ENCODE measurements around the gene DNAJC5.
"Not testable (repeated sequence)": the region's sequence is repeated elsewhere in the genome, so short reads cannot be mapped to it uniquely, and the experiment has no call there.

The DNAJC5 gene

GRCh38 chr20:63953764-63954429, 59.0 kb downstream of the DNAJC5 start:
- FAIRE-seq (no peak), DNase-seq (ENCODE audit: low spot score) (no peak)

- FAIRE-seq (no peak), DNase-seq (ENCODE audit: low spot score) (peak; percentile 12)
Measured at GRCh38 chr20:63955281-63955826, 60.4 kb downstream of the DNAJC5 start.

DNA sequence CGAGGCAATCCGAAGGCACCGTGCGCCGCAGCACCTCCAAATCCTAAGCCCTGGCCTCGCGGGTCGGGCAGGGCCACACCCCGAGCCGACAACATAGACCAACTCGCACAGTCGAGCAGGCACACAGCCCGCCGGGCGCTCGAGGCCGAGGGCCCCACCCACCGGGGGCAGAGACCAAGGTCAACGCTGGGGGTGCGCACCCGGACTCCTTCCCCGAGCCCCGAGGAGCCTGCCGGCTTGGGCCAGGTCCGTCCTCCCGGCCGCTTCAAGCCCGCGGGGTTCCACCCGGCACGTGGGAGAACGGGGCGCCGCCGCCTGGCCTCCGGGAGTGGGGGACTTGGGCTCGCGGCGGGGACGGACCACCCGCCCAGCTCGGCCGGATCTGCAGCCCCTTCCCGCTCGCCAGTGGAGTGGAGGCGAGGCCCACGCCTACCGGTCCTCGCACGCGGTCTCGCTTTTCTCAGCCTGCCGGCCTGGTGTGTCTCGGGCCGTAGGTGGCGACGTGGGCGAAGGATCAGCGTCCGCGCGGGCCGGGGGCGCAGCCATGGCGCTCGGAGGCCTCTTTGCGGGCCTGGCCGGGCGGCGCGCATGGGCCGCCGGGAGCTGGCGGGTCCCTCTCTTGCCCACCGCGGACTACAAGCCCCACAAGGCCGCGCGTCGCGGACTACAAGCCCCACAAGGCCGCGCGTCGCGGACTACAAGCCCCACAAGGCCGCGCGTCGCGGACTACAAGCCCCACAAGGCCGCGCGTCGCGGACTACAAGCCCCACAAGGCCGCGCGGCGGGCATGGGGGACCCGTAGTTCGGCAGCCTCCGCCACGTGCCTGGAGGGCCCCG, 61.1 kb downstream of the DNAJC5 start, which contains the start of gene UCKL1:
TSS of gene UCKL1 (minus strand) at position 590 of the 837 bp plus-strand sequence. CDS start at position 546, 44 bp downstream.
- FAIRE-seq = peak; percentile 75
- DNase-seq (ENCODE audit: low spot score) = peak; percentile 67

DNA sequence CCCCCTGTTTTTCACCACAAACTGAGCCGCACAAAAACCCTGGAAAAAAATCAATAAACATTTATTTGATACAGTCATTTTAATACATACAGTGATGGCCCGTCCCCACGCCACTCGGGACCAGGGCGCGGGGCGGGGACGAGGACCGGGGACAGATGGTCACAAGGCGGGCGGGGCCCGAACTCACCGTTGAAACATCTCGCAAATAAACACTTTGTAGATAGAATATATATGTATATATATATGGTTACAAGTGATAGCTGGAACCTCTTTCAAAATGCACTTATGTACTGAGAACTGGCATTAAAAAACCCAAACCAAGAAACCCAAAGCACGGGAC, 61.7 kb downstream of the DNAJC5 start:
- no peak for FAIRE-seq
- no peak for DNase-seq (ENCODE audit: low spot score)

GRCh38 chr20:63957004-63957689, 62.2 kb downstream of the DNAJC5 start:
- FAIRE-seq = no peak
- peak; percentile 31 for DNase-seq (ENCODE audit: low spot score)

DNA sequence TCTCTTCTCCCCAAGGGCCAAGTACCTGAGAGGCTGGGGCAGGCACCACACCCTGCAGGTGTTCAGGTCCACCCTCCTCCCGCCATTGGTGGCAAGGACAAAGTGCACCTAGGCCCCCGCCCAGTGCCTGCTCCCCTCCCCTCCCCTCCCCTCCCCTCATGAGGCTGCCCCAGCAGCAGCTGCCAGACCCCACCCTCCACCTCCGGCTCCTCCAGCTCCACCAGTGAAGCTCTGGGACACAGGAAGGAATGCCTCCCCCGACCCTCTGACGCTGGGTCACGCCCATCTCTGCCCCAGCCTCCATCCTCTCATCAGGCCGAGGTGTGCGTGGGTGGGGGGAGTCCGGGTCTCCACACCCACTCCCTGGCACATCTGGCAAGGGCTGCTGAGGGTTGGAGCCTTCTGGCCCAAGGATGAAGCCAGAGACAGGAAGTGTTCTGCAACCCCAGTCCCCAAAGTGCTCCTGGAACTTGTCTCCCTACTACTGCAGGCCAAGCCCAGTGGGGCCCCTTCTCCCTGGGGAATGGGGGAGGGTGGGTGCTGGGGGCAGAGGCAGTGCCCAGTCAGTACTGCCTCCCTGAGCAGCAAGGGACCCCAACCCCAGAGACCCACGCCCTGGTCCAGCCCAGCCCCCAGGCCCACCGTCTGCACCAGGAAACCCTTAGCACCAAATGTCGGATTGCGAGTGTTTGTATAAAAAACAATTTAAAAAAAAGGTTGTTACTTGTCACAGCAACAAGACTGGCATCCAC, 62.9 kb downstream of the DNAJC5 start:
- DNase-seq (ENCODE audit: low spot score) (no peak), FAIRE-seq (no peak)

- DNase-seq (ENCODE audit: low spot score) = no peak
- no peak for FAIRE-seq
Measured at GRCh38 chr20:63958471-63958870, 63.5 kb downstream of the DNAJC5 start.

GRCh38 chr20:63958964-63959698, 64.2 kb downstream of the DNAJC5 start:
- FAIRE-seq (no peak), DNase-seq (ENCODE audit: low spot score) (no peak)

GRCh38 chr20:63959699-63960075, 64.8 kb downstream of the DNAJC5 start:
- FAIRE-seq = no peak
- DNase-seq (ENCODE audit: low spot score) = no peak

DNA sequence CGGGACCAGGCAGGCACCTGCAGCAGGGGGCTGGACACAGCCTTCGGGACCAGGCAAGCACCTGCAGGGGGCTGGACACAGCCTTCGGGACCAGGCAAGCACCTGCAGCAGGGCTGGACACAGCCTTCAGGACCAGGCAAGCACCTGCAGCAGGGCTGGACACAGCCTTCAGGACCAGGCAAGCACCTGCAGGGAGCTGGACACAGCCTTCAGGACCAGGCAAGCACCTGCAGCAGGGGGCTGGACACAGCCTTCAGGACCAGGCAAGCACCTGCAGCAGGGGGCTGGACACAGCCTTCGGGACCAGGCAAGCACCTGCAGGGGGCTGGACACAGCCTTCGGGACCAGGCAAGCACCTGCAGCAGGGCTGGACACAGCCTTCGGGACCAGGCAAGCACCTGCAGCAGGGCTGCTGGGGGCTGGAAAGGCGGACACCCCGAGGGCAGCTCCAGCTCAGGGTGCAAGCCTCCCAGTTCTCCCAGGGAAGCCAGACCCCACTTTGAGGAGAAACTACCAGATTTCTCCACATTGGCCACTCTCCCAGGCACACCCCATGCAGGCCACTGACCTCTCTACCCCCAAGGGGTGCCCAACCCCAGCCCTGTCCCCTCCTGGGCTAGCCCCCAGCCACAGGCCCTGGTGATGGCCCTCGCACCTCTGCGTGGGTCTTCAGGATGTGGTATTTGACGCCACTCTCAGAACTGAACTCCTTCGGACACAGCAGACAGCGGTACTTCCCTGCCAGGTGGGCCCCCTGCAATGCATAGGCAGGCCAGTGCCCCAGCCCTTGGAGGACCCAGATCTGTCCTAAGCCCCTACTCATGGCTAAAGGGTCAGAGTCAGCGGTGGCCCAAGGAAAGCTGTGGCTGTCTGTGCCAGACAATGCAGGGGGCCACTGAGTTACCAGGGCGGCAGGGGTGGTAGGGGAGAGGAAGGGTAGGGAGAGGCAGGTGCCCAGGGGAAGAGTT, 66.0 kb downstream of the DNAJC5 start:
- not testable (repeated sequence) for FAIRE-seq; DNase-seq (ENCODE audit: low spot score)

DNA sequence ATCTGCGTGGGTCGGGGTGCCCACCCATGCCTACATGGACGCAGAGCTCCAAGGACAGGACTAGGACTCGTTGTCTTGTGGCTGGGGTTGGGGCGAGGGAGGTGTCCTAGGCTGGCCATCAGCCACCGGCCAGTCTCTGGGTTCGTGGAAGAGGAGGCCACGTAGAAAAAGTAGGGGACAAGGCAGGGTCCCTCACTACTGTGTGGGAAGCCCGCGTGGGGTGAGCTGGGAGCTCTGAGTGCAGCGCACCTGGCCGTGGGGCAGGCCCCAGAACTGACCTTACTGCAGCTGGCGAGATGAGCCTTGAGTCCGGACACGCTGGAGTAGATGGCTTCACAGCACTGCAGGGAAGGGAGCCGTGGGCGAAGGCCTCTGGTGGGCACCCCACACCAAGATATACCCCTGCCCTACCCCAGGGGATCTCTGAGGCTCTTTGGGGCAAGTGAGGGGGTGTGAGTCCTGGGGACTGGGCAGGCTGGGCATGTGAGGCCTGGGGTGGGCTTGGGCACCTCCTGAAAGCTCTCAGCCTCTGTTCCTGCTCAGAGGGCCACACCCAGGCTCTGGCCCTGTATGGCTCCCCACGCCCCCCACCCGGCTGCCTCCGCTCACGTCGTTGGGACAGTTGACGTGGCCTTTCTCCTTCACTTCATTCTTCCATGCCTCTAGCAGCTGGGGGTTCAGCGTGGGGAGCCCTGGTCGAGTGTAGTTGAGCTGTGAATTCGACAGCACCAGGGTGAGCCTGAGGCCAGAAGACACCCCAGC, 66.9 kb downstream of the DNAJC5 start:
- no peak for FAIRE-seq
- no peak for DNase-seq (ENCODE audit: low spot score)

- DNase-seq (ENCODE audit: low spot score) (no peak), FAIRE-seq (no peak)
Measured at GRCh38 chr20:63962426-63963347, 67.8 kb downstream of the DNAJC5 start.

DNA sequence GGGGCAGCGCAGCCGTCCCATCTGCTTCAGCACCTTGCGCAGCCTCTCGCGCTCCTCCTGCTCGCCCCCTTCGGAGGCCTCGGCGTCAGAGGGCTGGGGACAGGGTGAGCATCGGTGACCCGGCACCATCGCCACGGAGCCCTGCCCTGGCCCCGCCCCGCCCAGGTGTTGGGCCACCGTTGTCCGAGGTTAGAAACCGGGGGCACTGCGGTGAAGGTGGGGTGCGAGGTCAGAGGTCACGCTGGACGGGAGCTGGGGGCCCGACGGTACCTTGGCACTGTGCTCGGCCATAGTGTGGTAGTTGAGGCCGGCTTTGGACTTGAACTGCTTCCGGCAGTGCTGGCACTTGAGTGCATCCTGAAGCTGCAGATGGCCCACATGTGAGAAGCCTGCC, 68.4 kb downstream of the DNAJC5 start:
- FAIRE-seq = no peak
- DNase-seq (ENCODE audit: low spot score) = no peak

- DNase-seq (ENCODE audit: low spot score) (no peak), FAIRE-seq (no peak)
Measured at GRCh38 chr20:63963784-63964301, 68.9 kb downstream of the DNAJC5 start.

DNA sequence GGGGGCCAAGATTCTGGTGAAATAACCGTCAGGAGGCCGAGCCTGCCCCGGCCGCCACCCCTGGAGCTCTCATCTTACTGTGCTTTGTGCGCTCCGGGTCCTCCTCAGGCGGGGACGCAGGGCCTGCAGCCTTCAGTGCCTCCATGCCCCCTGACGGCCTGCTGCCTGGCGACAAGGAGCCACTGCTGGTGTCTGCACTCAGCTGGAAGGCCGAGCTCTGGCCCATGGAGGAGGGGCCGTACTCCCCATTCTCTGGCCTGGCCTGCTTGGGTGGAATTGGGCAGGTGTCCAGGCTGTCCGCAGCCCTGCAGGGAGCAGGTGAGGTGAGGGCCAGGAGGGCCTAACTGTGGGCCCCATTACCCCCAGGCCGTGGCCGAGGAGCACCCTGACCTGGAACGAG, 69.5 kb downstream of the DNAJC5 start:
- no peak for FAIRE-seq
- DNase-seq (ENCODE audit: low spot score) = no peak

DNA sequence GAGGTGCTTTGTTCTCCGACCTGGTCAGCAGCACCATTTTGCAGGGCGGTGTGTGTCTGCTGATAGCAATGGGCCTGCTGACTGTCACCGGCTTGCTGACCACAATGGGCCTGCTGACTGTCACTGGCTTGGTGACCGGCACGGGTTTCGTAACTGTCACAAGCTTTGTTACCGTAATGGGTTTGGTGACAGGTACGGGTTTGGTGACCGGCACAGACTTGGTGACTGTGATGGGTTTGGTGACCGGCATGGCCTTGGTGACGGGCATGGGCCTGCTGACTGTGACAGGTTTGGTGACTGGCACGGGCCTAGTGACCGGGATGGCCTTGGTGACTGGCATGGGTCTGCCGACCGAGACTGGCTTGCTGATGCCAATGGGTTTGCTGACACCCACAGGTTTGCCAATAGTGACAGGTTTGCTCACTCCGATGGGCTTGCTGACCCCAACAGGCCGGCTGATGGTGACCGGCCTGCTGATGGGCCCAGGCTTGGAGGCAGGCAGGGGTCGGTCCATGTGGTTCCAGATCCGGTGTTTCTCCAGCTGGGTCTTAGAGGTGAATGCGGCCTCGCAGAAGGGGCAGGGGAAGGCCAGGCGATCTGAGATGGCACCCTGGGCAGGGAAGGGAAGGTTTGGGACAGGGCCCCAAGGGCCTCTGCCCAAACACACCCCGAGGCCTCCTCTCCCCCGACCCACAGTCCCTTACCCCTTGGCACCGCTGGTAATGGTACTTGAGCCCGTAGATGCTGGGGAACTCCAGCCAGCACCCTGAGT, 71.4 kb downstream of the DNAJC5 start:
- DNase-seq (ENCODE audit: low spot score) = no peak
- FAIRE-seq = no peak

DNA sequence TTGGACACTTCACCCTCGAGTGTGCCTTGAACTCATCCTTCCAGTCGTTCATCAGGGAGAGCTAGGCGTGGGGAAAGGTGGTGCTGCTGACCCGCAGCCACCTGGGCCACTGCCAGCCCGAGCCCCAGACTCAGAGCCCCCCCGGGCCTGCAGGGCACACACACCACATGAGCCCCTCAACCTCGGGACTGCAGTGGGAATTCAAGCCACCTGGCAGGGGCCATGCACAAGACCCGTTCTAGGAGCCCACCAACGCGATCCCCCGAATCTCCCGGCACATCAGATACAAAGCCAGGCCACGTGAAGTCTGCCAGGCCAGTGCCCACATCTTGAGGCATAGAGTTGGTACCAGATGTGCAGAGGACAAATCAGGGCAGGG, 72.0 kb downstream of the DNAJC5 start:
- FAIRE-seq = no peak
- DNase-seq (ENCODE audit: low spot score) = no peak
